Stimulated activated CD8-positive, alpha-beta memory T cell treated with anti-CD3 and anti-CD28 coated beads, Interleukin-7, amount 100 ng/mL, for 4 hours (primary cell): Measurements from ENCODE around the gene TMEM201.

Experiments
- DNase-seq, 2 donors: peaks; one replicate each; pipeline ENCODE4 v3.0.0-alpha.2; 2020; ENCODE audit warnings: low read depth in 2 of 2

The TMEM201 gene

DNA sequence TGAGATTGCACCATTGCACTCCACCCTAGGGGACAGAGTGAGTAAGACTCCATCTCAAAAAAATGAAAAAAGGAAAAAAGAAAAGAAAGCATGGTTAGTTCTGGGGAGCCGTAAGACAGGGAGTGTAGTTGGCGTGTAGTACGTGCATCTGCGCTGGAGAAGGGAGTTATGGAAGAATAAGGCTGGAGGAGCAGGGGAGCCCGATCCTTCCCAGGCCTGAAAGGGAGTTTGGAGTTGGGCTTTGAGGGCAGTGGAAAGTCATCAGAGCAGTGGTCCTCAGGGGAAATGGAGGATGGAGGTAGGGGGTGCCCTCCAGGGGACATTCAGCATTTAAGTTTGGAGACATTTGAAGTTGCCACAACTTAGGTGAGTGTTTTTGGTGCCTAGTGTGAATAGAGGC lies 11.3 kb upstream of the TMEM201 start:
- DNase-seq = no peak

DNA sequence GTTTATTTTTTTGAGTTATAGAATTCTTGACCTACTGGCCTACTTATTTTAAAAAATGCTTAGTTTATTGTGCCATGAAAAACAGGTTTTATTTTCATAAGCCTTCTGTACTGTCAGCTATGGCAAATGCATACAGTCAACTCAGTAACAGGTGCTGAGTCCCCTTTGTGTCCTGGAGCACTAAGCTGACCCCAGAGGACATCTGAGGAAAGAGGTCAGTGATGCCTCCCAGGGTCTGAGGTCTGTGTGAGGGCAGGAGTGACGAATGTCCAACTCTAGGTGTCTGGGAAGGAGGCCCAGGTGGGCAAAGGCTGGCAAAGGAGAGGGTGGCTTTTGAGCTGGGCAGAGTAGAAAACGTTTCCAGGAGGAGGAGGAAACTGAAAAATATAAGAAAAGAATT lies 7.8 kb upstream of the TMEM201 start:
- DNase-seq = no peak

DNA sequence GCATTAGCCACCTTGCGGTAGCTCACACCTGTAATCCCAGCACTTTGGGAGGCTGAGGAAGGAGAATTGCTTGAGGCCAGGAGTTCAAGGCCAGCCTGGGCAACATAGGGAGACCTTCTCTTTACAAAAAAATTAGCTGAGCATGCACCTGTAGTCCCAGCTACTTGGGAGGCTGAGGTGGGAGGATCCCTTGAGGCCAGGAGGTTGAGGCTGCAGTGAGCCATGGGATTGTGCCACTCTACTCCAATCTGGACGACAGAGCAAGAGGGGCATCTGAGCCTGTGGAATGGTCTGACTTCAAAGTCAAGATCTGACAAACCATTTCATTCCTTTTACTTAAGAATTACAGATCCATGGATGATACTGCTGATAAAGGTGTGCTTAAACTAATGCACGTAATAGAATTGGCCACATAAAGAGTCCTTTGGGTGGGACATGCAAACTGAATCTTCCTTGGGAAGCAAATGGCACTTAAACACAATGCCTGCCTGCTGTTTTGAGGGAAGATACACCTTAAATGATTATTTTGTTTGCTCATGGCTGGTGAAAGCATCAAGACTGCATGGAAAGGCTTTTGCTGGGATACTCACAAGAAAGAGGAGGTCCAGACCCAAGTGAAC lies 2.5 kb upstream of the TMEM201 start:
- no peak for DNase-seq

DNA sequence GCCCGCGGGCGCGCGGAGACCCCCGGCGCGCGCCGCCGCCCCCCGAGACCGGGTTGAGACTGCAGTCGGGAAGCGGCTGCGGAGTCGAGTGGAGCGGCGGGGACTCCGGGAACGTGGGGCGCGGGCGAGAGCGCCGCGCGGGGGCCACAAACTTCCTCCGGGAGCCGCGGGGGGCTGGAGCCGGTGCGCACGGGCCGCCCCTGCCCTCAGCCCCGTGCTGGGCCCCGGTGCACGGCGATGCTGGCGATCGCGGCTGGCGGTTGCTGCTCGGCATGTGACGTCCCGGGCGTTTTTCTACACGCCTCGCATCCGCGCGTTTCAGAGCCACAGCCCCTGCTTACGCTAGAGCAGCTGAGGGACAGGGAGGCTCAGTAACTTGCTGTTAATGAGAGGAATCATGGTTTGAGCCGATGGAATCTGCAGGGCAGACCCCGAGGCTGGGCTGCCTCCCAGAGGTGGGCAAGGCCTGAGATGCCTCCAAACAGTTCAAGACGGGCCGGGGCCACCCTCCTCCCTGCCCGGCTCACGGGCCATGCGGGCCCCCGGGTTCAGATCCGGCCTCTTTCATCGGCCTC lies 520 bp downstream of the TMEM201 start:
- peak in 1 of 2 donors; percentile 14 for DNase-seq

DNA sequence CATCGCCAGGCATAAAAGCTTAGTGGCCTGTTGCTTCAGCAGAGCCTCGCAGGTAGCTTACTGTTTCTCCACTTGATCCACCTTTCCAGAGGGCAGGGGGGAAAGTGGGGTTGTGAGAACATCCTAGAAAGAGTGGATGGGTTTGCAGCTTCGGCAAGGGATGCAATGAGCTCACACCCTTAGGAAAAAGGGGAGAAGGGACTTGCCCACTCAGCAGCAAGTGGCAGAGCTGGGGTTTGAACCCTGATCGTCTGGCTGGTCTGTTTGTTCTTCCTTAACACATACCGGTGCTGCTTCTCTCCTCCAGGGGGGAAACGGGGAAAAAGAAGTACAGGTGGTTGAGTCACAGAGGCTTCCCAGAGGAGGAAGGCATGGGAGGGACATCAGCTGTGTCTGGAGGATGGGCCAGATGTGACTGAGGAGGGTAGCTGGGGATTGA lies 1.0 kb downstream of the TMEM201 start:
- DNase-seq = no peak

DNA sequence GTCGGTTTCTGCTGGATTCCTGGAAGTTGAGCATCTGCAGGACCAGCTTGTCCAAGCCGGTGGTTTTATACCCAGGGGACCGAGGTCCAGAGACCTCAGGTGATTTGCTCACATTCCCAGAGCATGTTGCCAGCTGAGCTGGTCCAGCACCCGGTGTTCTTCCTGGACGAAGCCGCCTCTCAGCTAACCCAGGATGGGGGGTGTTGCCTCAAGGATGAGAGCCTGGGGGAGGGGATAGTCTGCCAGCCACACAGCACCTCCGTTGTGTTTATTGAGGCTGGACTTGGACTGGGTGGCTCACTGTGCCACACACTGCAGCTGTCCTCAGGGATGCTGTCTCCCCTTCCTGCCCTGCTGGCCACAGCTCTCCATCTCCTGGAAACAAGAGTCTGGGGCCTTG lies 1.5 kb downstream of the TMEM201 start:
- no peak for DNase-seq

DNA sequence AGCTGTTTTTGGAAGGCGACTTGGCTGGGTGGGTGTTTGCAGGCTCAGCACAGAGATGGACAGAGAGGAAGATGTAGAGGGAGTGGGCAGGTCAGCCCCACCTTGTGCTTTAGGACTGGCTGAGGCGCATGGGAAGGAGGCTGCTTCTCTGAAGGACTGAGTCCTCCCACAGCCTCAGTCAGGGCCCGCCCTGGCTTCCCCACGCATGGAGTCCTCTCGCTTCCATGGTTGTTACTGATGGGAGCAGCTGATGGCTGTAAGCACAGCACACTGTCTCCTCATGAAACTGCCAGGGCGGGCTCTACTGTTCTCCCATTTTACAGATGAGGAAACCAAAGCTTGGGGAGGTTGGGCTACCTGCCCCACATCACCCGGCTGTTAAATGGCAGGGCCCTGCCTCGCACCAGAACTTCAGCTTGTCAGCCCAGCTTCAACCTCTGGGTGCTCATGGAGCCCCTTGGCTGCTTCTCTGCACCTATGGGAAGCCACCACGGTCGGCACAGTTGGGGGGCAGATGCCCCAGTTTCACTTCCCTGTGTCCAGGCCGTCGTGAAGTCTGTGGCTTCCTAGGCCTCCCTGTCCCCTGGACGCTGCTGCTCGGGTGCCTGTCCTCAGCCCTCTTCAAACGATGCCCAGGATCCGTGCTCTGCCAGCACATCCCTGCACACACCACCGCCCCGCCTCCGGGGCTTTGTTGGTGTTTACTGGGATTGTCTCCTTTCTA lies 2.4 kb downstream of the TMEM201 start:
- DNase-seq = no peak

DNA sequence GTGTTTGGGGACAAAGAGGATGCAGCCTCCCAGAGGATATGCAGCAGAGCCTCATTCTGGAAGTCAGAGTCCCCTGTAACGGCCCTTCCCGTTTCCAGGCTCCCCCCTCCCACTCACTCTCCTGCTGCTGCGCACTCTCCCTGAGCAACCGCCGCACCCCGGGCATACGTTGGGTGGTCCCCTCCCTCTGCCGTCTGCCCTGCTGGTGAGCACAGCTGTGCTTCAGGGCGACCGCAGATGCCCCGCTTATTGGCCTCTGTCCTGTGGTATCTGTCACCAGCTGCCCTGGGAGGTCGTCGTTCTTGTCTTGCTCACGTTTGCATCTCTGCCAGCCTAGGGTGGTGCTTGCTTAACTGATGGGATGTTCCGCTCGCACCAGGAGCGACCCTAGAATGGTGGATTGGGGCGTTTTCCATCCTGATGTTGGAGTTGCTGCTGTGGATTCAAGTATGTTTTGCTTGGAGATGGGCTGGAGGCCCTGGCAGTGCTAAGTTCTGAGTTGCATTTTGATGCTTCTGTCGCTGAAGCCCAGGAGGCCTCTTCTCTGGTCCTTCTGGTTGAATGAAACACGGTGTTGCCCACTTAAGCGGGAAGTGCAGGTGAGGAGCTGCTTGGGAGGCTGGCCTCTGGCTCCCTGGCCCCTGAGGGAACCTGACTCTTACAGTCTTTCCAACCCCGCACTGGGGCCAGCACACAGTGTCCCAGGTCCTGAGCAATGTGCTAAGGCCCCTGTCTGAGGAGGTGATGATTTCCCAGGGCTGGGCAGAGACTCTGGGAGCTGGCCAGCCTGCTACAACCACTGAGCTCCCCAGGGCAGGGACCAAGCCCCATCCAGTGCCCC lies 3.2 kb downstream of the TMEM201 start:
- DNase-seq = no peak

DNA sequence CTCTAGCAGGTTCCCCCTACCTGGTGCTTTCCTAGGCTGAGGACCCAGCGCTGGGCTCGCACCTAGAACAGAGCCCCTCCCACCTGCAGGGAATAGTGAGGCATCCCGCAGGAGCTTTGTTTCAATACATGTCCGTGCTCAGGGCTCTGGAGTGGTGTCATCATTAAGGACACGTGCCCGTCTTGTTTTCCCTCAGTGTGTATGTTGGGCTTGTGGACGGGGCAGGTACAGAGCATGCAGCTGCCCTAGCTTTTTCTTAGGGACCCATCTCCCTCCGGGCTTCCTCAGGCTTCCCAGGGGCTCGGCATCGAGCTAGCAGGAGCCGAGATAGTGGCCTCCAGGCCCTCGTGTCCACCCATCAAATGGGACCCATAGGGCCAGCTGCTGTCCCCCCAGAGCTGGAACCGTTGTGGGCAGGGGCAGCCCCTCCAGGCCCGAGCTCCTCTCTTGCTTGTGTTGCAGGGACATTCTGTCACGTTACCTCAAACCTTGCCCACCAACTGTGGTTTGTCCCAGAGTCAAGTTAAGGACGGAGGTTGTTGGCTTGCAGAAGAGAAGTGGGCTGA lies 3.9 kb downstream of the TMEM201 start:
- no peak for DNase-seq

DNA sequence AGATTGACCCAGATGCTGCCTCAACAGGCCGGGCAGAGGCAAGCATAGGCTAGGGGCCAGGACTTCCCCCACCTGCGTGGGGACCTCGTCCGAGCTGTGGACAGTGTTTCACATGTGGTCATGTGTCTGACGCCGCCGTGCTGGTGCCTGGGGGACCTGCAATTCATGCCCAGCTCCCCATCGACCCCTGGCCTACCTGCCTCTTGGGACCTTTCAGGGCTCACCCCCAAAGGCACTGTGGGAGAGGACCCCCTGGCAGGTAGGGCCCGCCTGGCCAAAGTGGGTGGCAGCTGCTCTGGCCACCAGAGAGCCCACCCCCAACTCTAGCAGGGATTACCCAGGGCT lies 4.4 kb downstream of the TMEM201 start:
- DNase-seq = no peak

DNA sequence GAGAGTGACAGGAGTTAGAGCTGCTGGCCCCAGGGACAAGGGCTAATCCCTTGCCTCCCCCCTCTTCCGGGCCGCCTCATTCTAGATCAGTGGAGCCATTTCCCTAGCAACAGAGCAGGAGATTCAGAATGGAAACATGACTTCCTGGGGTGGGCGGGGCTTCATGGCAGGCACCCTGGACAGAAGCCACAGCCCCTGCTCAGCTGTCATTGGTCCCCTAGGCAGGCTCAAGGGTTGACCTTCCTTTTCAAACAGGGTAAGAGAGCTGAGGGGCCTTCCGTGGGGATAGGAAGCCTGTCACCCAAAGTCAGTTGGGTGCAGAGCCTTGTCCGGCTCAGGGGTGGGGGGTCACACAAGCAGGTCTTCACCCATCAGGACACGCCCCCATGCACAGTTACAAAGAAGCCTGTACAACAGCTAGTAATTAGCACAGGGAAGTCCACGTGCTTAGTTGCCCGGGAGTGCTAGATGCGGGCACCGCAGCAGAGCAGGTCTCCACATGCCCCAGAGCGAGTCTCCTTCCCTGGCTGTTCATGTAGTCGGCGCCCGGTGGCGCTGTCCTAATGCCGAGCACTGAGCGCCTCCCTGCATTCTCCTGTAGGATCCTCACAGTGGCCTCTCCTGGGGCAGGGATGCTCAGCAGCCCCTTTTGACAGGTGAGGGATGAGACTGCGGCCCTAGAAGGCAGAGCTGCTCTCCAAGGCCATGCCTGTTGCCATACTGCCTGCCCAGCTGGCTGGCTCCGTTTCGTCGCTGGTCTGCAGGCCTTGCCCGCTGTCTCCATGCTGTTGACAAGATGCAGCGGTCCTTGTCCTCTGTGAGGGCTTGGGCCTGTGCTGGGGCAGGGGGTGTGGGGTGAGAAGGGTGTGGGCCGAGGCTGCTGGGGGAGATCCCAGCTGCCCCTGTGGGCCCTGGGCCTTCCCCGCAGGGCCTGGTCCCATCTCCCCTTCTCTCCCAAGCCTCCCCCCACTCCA lies 5.1 kb downstream of the TMEM201 start:
- DNase-seq = no peak

DNA sequence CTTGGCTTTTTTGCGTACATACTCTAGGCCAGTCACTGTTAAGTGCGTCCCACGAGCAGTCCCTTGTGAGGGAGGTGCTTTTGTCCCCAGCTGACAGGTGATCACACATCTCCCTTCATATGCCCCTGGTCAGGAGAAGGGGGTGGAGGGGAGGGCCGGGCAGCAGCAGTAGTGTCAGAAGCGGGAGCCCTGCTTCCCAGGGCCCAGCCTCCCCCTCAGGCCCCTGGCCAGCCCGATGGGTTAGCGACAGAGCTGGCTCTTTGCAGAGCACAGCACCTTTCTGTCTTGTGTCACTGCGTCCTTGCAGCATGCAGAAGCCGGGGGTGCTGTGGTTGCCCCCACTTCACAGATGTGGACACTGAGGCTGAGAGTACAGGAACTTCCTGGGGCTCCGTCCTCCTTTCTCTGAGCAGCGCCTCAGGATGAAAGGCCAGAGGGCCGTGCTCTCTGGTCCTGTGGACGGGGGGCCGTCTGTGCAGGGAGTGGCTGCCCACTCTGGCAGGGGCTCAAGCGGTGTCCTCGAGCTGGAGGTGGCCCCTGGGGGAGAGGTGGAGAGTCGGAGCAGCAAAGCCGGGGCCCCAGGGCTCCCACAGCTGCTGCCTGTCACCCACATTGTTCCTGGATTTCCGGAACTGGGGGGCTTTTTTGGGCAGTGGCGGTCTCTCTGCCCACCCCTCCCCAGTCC lies 5.9 kb downstream of the TMEM201 start:
- DNase-seq = no peak

DNA sequence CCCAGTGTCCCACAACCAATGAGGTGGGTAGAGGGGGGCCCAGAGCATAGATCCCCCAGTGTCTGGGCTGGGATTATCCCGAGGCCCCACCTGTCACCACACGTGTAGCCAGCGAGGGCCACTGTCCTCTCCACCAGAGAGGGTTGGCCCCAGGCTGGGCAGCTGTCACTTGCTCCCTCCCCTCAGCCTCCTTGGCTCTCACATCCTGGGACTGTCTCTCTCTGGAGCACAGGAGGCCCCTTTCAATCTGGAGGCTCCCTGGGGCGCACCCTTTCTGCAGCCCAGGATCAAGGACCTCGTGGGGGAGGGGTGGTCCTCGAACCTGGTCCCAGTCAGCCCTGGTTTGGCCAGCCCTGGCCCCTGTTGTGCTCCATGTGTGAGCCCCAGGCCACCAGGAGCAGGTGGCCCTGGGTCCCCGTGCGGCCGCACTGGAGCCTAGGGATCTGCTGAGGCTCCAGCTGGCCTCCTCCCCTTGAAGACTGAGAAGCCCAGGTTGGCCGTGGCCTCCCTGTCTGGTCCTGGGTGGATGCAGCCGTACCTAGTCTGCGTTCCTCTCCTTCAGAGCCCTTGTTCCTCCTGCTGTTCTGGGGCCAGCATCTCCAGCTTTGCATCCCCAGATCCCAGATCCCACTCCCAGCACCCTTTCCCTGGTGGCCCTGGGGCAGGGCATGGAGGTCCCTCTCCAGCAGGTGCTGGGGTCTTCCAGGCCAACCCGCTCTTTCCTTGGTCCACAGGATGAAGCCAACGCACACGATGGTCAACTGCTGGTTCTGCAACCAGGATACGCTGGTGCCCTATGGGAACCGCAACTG lies 6.7 kb downstream of the TMEM201 start:
- no peak for DNase-seq

DNA sequence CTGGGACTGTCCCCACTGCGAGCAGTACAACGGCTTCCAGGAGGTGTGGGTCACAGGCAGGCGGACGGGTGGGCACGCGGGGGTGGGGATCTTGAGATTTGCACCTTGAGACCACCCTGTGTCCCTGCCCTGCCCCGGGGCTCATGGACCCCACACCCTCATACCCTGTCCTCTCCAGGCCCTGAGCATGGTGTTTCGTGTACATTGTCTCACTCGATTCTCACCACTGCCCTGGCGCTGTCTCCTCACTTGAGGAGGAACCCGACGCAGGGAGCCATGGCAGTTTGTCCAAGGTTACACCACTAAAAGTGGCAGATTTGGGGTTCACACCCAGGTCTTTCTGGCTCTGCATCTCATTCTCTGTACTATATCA lies 7.2 kb downstream of the TMEM201 start:
- no peak for DNase-seq

DNA sequence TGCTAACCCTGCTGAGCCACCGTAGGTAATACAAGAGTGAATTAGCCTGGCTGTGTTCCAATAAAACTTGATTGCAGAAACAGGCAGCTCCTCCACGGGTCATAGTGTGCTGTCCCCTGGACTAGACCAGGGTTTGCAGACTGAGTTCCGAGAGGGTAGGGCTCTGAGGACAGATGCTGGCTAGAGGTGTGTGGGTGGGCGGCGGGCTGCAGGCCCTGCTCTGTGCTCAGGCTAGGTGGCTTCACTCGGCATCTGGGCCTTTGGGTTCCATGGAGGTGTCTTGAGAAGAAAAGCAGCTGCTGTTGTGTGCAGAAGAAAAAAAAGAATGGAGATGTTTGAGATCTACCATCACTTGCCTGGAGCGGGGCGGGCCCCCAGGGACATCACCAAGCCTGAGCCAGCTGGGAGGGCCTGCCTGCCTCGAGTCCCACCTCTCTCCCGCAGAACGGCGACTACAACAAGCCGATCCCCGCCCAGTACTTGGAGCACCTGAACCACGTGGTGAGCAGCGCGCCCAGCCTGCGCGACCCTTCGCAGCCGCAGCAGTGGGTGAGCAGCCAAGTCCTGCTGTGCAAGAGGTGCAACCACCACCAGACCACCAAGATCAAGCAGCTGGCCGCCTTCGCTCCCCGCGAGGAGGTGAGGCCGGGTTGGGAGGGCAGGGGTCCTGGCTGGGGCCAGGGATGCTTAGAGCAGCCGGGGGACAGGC lies 7.9 kb downstream of the TMEM201 start:
- no peak for DNase-seq

DNA sequence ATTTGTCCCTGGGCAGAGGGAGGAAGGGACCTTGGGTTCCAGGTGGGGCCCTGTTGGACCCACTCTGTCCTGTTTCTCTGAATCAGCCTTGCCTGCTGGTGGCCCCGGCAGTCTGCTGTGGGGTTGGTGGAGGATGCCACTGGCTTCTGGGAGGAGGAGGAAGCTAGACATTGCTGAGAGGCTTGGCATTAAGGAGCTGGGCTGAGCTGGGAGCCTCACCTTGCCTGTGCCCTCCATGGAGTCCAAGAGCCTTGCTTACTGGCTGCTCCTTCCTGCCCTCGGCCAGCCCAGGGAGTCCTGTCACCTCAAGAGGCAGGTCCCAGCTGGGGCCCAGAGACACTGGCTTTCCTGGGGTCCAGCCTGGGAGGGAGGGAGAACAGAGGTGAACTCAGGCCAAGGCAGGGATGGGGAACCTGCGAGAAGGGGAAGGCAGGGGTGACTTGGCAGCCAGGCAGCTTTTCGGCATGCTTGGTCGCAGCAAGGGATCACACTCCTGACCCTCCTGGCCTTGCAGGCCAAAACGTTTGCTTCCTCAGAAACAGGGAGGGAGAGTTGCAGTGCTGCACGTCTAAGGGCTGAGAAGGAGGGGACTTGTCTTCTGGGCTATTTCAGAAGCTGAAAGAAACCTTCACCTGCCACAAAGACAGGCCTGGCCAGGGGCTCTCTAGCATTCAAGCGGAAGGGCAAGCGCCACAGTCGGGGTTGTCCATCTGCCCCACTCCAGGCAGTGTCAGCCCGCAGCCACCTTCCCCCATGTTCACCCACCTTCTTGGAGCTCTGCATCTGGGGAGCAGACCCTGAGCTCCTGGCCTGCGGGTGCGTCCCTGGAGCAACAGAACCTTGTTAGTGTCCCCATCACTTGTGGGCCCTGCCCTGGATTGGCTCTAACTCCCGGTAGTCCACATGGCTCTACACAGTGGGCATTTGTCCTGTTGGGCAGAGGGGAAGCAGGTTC lies 8.9 kb downstream of the TMEM201 start:
- no peak for DNase-seq

DNA sequence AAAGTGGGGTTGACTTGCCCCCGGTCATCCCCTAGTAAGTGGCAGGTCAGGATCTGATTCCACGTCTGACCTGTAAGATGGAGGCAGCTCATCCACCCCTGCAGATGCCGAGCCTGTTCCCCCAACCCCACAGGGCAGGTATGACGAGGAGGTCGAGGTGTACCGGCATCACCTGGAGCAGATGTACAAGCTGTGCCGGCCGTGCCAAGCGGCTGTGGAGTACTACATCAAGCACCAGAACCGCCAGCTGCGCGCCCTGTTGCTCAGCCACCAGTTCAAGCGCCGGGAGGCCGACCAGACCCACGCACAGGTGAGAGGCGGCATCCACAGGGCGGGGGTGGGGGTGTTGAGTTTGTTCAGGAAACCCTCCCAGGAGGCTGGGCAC lies 9.6 kb downstream of the TMEM201 start:
- DNase-seq = no peak

DNA sequence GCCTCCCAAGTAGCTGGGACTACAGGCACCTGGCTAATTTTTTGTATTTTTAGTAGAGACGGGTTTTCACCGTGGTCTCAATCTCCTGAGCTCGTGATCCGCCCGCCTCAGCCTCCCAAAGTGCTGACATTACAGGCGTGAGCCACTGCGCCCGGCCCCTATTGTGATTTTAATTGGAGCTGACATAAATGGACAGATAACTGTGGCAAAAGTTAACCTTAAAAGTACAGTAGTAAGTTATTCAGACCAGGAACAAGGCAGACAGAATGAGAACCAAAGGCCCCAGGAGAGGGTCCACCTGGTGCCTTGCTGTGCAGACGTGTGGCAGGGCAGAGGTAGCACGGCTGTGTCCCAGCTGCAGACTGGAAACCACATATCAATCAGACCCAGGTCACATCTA lies 11.0 kb downstream of the TMEM201 start:
- no peak for DNase-seq
